CD4-positive, alpha-beta T cell treated with Interleukin-15 for 1 hour (primary cell): ENCODE data around the gene P2RX4.
"Not testable (repeated sequence)": the region's sequence is repeated elsewhere in the genome, so short reads cannot be mapped to it uniquely, and the experiment has no call there.

Source experiments
- DNase-seq: peaks from one replicate; pipeline ENCODE4 v3.0.0-alpha.2; 2020

Gene P2RX4

GRCh38 chr12:121209624-121210572 lies at the start of gene P2RX4:
TSS of gene P2RX4 (plus strand) at chr12:121210129. CDS start at chr12:121210165, 36 bp downstream.
- DNase-seq, result peak; percentile 92

- DNase-seq, result no peak
Observed at GRCh38 chr12:121162384-121162783, 47.5 kb upstream of the P2RX4 start.

GRCh38 chr12:121162985-121163384 lies 46.9 kb upstream of the P2RX4 start:
- DNase-seq, result no peak

GRCh38 chr12:121164839-121165238 lies 45.1 kb upstream of the P2RX4 start:
- DNase-seq, result not testable (repeated sequence)

GRCh38 chr12:121165316-121165715 lies 44.6 kb upstream of the P2RX4 start:
- DNase-seq, result no peak

- DNase-seq, result no peak
Observed at GRCh38 chr12:121166356-121166755, 43.6 kb upstream of the P2RX4 start.

- no peak for DNase-seq
Observed at GRCh38 chr12:121167232-121167820, 42.6 kb upstream of the P2RX4 start.

- DNase-seq, result no peak
Observed at GRCh38 chr12:121167951-121168350, 42.0 kb upstream of the P2RX4 start.

- no peak for DNase-seq
Observed at GRCh38 chr12:121170151-121170550, 39.8 kb upstream of the P2RX4 start.

GRCh38 chr12:121170611-121171260 lies 39.2 kb upstream of the P2RX4 start:
- DNase-seq, result no peak

GRCh38 chr12:121172145-121172544 lies 37.8 kb upstream of the P2RX4 start:
- no peak for DNase-seq

GRCh38 chr12:121175383-121176119 lies 34.4 kb upstream of the P2RX4 start:
- DNase-seq, result peak; percentile 48

- DNase-seq, result no peak
Observed at GRCh38 chr12:121176826-121177529, 33.0 kb upstream of the P2RX4 start.

- no peak for DNase-seq
Observed at GRCh38 chr12:121181181-121181580, 28.7 kb upstream of the P2RX4 start.

GRCh38 chr12:121182222-121182893 lies 27.6 kb upstream of the P2RX4 start:
- DNase-seq, result no peak

GRCh38 chr12:121184425-121184824 lies 25.5 kb upstream of the P2RX4 start:
- DNase-seq, result no peak

- no peak for DNase-seq
Observed at GRCh38 chr12:121184984-121185889, 24.7 kb upstream of the P2RX4 start.

GRCh38 chr12:121186826-121187225 lies 23.1 kb upstream of the P2RX4 start:
- no peak for DNase-seq

GRCh38 chr12:121187501-121187900 lies 22.4 kb upstream of the P2RX4 start:
- no peak for DNase-seq

- no peak for DNase-seq
Observed at GRCh38 chr12:121188227-121188626, 21.7 kb upstream of the P2RX4 start.

- no peak for DNase-seq
Observed at GRCh38 chr12:121189131-121189530, 20.8 kb upstream of the P2RX4 start.
